CD4-positive, alpha-beta T cell (primary cell): Measurements from ENCODE around the gene DUSP10. TPM values are rescaled to one million over a fixed set of nuclear protein-coding genes. Genes with fewer than 3 reads are reported as not detected.

Source experiments
- ATAC-seq: fragments of 200-7000 bp; cut with Tn5 transposase; one replicate; pipeline ENCODE4 v1.10.0; 2022; ENCODE audit warnings: mild to moderate bottlenecking; ENCODE audit not compliant: poor library complexity
- CTCF ChIA-PET: fragments of 350-600 bp; sonication (Branson Sonifier 250); formaldehyde crosslinking; loops from one replicate; lab custom pipeline; 2021; ENCODE audit warnings: antibody characterized with exemption, inconsistent platforms; lab: Charles Lee
- POLR2A ChIA-PET: fragments of 350-600 bp; sonication (Branson Sonifier 250); formaldehyde crosslinking; loops from one replicate; lab custom pipeline; 2021; ENCODE audit warnings: antibody characterized with exemption, inconsistent platforms; lab: Charles Lee
- DNase-seq, 14 experiments: peaks; one replicate each; pipeline ENCODE4 v3.0.0-alpha.2; 2013 to 2020; ENCODE audit warnings: mixed read lengths in 2 of 14
- H3K27ac ChIP-seq, 2 donors: one replicate each; pipeline versions ENCODE4 v1.5.1 to v1.7.0; 2013; ENCODE audit warnings: low read length in 2 of 2, low read depth in 1 of 2, mild to moderate bottlenecking in 1 of 2
- H3K27me3 ChIP-seq, 2 experiments: 1 replicate in 1 of 2; 2 replicates in 1 of 2; pipeline versions ENCODE4 v1.6.1 to v1.7.0; 2013; ENCODE audit warnings: low read length in 2 of 2, control low read depth in 1 of 2, mild to moderate bottlenecking in 1 of 2, moderate library complexity in 1 of 2; ENCODE audit not compliant: insufficient read depth in 2 of 2, control insufficient read depth in 1 of 2
- H3K36me3 ChIP-seq: one replicate; pipeline ENCODE4 v1.6.1; 2013; ENCODE audit warnings: low read length, control low read depth; ENCODE audit not compliant: insufficient read depth
- H3K4me1 ChIP-seq: one replicate; pipeline ENCODE4 v1.6.1; 2013; ENCODE audit warnings: low read length, control low read depth; ENCODE audit not compliant: insufficient read depth
- H3K4me3 ChIP-seq: one replicate; pipeline ENCODE4 v1.5.1; 2013; ENCODE audit warnings: mild to moderate bottlenecking, low read length, moderate library complexity
- H3K9me3 ChIP-seq, 2 experiments: 1 replicate in 1 of 2; 2 replicates in 1 of 2; pipeline versions ENCODE4 v1.6.1 to v1.7.0; 2013; ENCODE audit warnings: low read length in 2 of 2, mild to moderate bottlenecking in 2 of 2, control low read depth in 1 of 2, moderate library complexity in 1 of 2; ENCODE audit not compliant: control insufficient read depth in 1 of 2, insufficient read depth in 1 of 2
- H3K27ac Mint-ChIP-seq: one replicate; pipeline ENCODE4 v1.8.0; 2020; ENCODE audit warnings: mixed read lengths
- H3K27me3 Mint-ChIP-seq: one replicate; pipeline ENCODE4 v1.8.0; 2021; ENCODE audit warnings: mixed read lengths
- H3K36me3 Mint-ChIP-seq: one replicate; pipeline ENCODE4 v1.8.0; 2021; ENCODE audit warnings: low read depth, mixed read lengths
- H3K4me1 Mint-ChIP-seq: one replicate; pipeline ENCODE4 v1.8.0; 2021; ENCODE audit warnings: low read depth, mixed read lengths
- H3K4me3 Mint-ChIP-seq: one replicate; pipeline ENCODE4 v1.8.0; 2020; ENCODE audit warnings: mild to moderate bottlenecking, mixed read lengths
- H3K9me3 Mint-ChIP-seq: one replicate; pipeline ENCODE4 v1.8.0; 2020; ENCODE audit warnings: mixed read lengths
- intact Hi-C, 2 experiments: fragments of 100-400 bp; cut with DNase I in 1 of 2; cut with micrococcal nuclease in 1 of 2; formaldehyde crosslinking; loops; one replicate each; pipeline versions ENCODE4 v1.15.1 to v1.9.0; 2023 to 2025; cut with DNase I, micrococcal nuclease
- total RNA-seq, 174 experiments: library from RNA in 2 of 174; stranded (reverse) in 2 of 174; gene quantifications; one replicate each; pipeline ENCODE4 v1.2.3 and lab custom pipeline; 2021 to 2026
- TF ChIP-seq, protein P1 (sequence below): fragments of 200-600 bp; IDR thresholded peaks from one replicate; pipeline ENCODE4 v1.8.0; 2022; ENCODE audit warnings: antibody characterized with exemption, mild to moderate bottlenecking

Gene DUSP10
- total RNA-seq, 2 experiments from 2014 or later: 66.9 to 70.9 TPM

DNA sequence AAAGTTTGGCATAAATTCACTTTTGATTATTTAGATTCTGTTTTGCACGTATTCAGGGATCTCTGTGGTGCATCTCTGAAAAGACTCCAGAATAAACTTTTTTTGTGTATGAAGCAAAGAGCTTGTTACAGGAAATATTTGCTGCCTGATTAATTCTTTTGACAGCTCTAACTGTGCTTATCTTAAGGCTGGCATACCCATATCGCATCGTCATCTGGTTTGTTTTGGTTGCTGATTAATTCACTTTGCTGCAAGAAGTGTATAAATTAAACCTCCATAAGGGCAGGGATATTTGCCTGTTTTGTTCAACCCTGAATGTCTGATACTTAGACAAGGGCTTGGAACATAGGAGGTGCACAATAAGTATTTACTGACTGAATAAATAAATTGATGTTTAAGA, 17.5 kb upstream of the DUSP10 start:
- Histone ChIP-seq H3K27me3 (peaks cover 0 to 2% of the 10 kb centered on the region in 2 experiments), H3K36me3 (no peaks in the 10 kb centered on the region), H3K27ac (no peak overlapping the region), H3K9me3 (no peaks in the 10 kb centered on the region), H3K4me1 (no peaks in the 10 kb centered on the region), H3K4me3 (no peak overlapping the region)
- intact Hi-C loops: no loop called here
- CTCF ChIA-PET: no interaction called here
- no peaks in the 10 kb centered on the region for H3K36me3 Mint-ChIP-seq
- peaks cover 8% of the 10 kb centered on the region for H3K4me1 Mint-ChIP-seq
- H3K9me3 Mint-ChIP-seq: no peaks in the 10 kb centered on the region
- TF ChIP-seq, protein P1, sequence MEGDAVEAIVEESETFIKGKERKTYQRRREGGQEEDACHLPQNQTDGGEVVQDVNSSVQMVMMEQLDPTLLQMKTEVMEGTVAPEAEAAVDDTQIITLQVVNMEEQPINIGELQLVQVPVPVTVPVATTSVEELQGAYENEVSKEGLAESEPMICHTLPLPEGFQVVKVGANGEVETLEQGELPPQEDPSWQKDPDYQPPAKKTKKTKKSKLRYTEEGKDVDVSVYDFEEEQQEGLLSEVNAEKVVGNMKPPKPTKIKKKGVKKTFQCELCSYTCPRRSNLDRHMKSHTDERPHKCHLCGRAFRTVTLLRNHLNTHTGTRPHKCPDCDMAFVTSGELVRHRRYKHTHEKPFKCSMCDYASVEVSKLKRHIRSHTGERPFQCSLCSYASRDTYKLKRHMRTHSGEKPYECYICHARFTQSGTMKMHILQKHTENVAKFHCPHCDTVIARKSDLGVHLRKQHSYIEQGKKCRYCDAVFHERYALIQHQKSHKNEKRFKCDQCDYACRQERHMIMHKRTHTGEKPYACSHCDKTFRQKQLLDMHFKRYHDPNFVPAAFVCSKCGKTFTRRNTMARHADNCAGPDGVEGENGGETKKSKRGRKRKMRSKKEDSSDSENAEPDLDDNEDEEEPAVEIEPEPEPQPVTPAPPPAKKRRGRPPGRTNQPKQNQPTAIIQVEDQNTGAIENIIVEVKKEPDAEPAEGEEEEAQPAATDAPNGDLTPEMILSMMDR: no peak
- ATAC-seq: no peak
- POLR2A ChIA-PET: no interaction called here
- no peak overlapping the region for H3K27ac Mint-ChIP-seq
- H3K4me3 Mint-ChIP-seq: no peak overlapping the region
- no peak for DNase-seq
- no peaks in the 10 kb centered on the region for H3K27me3 Mint-ChIP-seq

DNA sequence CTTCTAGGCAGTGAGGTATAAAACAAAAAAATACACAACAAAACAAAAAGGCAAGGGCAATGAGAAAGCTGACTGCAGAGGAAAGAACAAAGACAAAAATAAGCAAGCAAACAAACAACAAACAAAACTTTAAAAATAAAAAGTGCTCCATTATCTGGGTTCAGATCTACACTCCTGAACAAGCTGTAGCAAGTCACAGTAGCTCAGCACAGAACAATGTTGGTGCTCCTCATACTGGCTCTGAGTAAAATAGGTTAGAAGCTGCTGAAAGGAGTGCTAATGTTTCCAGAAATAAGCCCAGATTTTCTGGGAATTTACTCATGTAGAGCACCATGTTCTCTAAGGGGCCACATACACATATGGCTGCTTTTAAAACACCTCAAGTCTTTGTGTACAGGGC, 16.6 kb upstream of the DUSP10 start:
- POLR2A ChIA-PET: interaction anchor here (2.4 kb wide), 1 partner anchor 17 kb away, joined by 11 read pairs; the partner anchor contains the start of gene DUSP10
- Mint-ChIP-seq H3K36me3 (no peaks in the 10 kb centered on the region), H3K4me1 (peaks cover 15% of the 10 kb centered on the region), H3K27me3 (no peaks in the 10 kb centered on the region), H3K27ac (no peak overlapping the region), H3K4me3 (no peak overlapping the region), H3K9me3 (no peaks in the 10 kb centered on the region)
- DNase-seq: no peak
- Histone ChIP-seq H3K27me3 (peaks cover 0 to 2% of the 10 kb centered on the region in 2 experiments), H3K27ac (no peak overlapping the region), H3K36me3 (no peaks in the 10 kb centered on the region), H3K9me3 (no peaks in the 10 kb centered on the region), H3K4me1 (no peaks in the 10 kb centered on the region), H3K4me3 (no peak overlapping the region)
- ATAC-seq: no peak
- TF ChIP-seq, protein P1: no peak
- intact Hi-C loops: no loop called here
- CTCF ChIA-PET: no interaction called here

DNA sequence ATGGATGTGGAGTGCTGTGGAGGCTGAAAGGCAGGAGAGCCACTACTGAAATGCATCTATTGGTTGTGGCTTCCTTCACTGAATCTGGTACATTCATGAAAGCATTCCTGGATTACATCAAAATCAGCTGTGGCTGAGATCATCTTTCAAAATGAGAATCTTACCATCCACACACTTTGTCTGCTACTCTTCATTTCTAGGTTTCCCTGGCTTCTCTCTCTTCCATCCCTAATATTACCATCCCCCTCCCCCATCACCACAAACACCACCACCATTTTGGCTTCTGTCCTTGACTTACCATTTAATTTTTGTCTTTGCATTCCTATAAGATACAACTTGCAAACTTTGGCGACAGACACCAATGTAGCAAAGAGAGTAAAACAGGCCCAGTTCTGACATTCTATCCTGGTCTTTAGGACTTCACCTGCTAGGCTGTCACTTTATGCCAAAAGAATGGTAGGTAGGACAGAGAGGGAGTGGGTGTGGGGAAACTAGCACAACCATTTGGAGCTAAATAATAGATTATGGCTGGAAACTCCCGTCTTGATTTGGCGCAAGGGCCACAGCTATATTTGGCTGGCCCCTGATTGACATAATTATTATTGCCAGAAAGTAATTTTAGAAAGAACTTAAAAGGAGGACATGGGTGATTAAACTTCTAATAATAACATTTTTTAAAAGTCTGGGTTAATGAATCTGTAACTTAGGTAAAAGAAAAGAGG, 15.1 kb upstream of the DUSP10 start:
- H3K4me3 Mint-ChIP-seq: no peak overlapping the region
- ATAC-seq (no peak), DNase-seq (no peak)
- Histone ChIP-seq H3K27ac (no peak overlapping the region), H3K4me3 (no peak overlapping the region), H3K36me3 (no peaks in the 10 kb centered on the region), H3K27me3 (peaks cover 0 to 5% of the 10 kb centered on the region in 2 experiments), H3K4me1 (no peaks in the 10 kb centered on the region), H3K9me3 (no peaks in the 10 kb centered on the region)
- H3K27ac Mint-ChIP-seq: no peak overlapping the region
- H3K36me3 Mint-ChIP-seq: no peaks in the 10 kb centered on the region
- H3K27me3 Mint-ChIP-seq: no peaks in the 10 kb centered on the region
- POLR2A ChIA-PET: interaction anchor here (2.4 kb wide), 1 partner anchor 15 kb away, joined by 11 read pairs; the partner anchor contains the start of gene DUSP10
- CTCF ChIA-PET: no interaction called here
- H3K4me1 Mint-ChIP-seq: peaks cover 15% of the 10 kb centered on the region
- intact Hi-C loops: no loop called here
- H3K9me3 Mint-ChIP-seq: no peaks in the 10 kb centered on the region
- TF ChIP-seq, protein P1: no peak
